Lung (tissue), 12 donors: Measurements from ENCODE around the gene AFDN. TPM values are rescaled to one million over a fixed set of nuclear protein-coding genes. Genes with fewer than 3 reads are reported as not detected.

Source experiments
- ATAC-seq: fragments of 200-7000 bp; cut with Tn5 transposase; one replicate; pipeline ENCODE4 v1.9.1; 2020; ENCODE audit warnings: moderate number of reproducible peaks; ENCODE audit not compliant: insufficient read depth, low FRiP score
- DNase-seq, 3 donors: peaks; one replicate each; pipeline ENCODE4 v3.0.0-alpha.2; 2013 to 2017
- H3K27ac ChIP-seq, 2 donors: one replicate each; pipeline ENCODE4 v1.5.1; 2013; ENCODE audit warnings: mild to moderate bottlenecking in 2 of 2, moderate library complexity in 2 of 2, control low read depth in 1 of 2, inconsistent platforms in 1 of 2, low read depth in 1 of 2, low read length in 1 of 2
- H3K27me3 ChIP-seq, 3 donors: one replicate each; pipeline ENCODE4 v1.5.1; 2013; ENCODE audit warnings: low read length in 2 of 3; ENCODE audit not compliant: control insufficient read depth in 3 of 3, insufficient read depth in 3 of 3
- H3K36me3 ChIP-seq, 4 donors: one replicate each; pipeline ENCODE4 v1.5.1; 2013; ENCODE audit warnings: low read length in 4 of 4, mild to moderate bottlenecking in 1 of 4, moderate library complexity in 1 of 4; ENCODE audit not compliant: control insufficient read depth in 4 of 4, insufficient read depth in 4 of 4
- H3K4me1 ChIP-seq, 5 donors: one replicate each; pipeline ENCODE4 v1.5.1; 2013; ENCODE audit warnings: low read length in 5 of 5, mild to moderate bottlenecking in 2 of 5, moderate library complexity in 1 of 5; ENCODE audit not compliant: control insufficient read depth in 5 of 5, insufficient read depth in 5 of 5
- H3K4me3 ChIP-seq: one replicate; pipeline ENCODE4 v1.5.1; 2013; ENCODE audit warnings: mild to moderate bottlenecking, control low read depth, moderate library complexity
- H3K9ac ChIP-seq, 2 donors: one replicate each; pipeline ENCODE4 v1.5.1; 2013; ENCODE audit warnings: low read length in 2 of 2, control low read depth in 1 of 2; ENCODE audit not compliant: insufficient read depth in 1 of 2
- H3K9me3 ChIP-seq, 4 donors: one replicate each; pipeline ENCODE4 v1.5.1; 2013; ENCODE audit warnings: low read length in 3 of 4, mild to moderate bottlenecking in 1 of 4, moderate library complexity in 1 of 4; ENCODE audit not compliant: control insufficient read depth in 4 of 4, insufficient read depth in 3 of 4
- WGBS, 2 donors: extraction: QIAGEN DNeasy Blood & Tissue Kit; methylation state at CpG; one replicate each; pipeline ENCODE4 v1.1.7; 2013; 5-methylcytosine and 5-hydroxymethylcytosine counted together
- polyA plus RNA-seq, 2 donors: library from polyadenylated mRNA; stranded (reverse); fragments of 200-250 nt; gene quantifications; one replicate each; pipeline ENCODE4 v1.2.1, GENCODE V29; 2013
- total RNA-seq, 2 donors: library from RNA; depleted of rRNA in 1 of 2; stranded (reverse); fragments of >200 nt in 1 of 2; gene quantifications; one replicate each; pipeline ENCODE4 v1.2.1, GENCODE V29; 2014 to 2021
- TF ChIP-seq, protein P1 (sequence below): IDR thresholded peaks from 2 replicates; pipeline ENCODE4 v1.5.1; 2012; ENCODE audit warnings: mild to moderate bottlenecking; ENCODE audit errors: control extremely low read depth, extremely low read depth
- donor health status: control.
- donor health status: control.
- donor health status: Bipolar disorder and iron deficiency.
- donor health status: healthy.
- donor health status: DM: yes; HTN: yes; CAD: no.

AFDN gene
- total and polyA plus RNA-seq, 4 donors: 47.6 to 407 (median 117) TPM

DNA sequence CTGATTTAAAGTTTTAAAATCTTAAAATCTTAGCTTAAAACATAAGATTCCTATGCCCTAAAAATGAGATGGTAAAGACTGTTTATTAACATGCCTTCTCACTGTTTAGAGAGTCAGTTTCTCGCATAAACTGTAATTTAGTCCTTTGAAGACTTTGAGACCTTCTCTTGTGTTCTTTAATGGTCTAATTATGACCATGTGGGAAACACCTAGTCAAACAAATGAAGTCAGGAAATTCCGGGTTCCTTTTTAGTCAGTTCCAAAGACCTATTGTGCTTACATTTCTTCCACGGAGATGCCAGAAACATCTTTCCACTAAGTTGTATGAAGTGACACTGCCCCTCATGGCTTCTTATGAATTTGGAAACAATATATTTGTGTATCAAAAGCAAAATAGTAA, 106.6 kb downstream of the AFDN start:
- ATAC-seq: no peak
- H3K4me3 ChIP-seq: no peak overlapping the region

DNA sequence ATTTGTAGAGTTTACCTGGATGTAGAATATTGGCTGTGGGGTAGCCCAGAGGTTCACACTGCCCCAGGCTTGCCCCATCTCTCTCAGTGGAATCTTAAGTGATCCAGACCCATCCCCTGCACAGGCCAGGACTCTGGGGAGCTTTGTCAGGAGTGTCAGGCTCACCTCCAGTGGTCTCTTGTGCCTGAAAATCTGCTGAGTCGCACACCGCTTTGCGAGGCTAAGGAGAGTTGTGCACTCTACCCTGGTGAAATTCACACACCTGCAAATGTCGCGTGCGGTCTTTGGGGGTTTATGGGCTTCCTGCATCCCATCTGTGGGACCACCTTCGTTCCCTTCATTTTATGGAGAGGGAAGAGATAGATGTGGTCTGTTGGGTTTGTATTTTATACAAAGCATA, 107.1 kb downstream of the AFDN start:
- no peak for DNase-seq
- H3K9ac ChIP-seq: no peak overlapping the region
- WGBS, 2 donors: 90 to 91% methylated on average over 7 of the region's 7 CpGs

More for the DNA sequence above, 106.6 kb downstream of the AFDN start:
- 43 to 58% methylated on average over 3 of the region's 3 CpGs for WGBS, 2 donors
- peak in 2 of 3 donors; percentile 23 to 30 for DNase-seq
- Histone ChIP-seq H3K9ac (no peak overlapping the region), H3K27me3 (no peaks in the 10 kb centered on the region), H3K36me3 (peaks cover 9 to 54% (median 27%) of the 10 kb centered on the region in 4 donors), H3K9me3 (no peaks in the 10 kb centered on the region), H3K4me1 (peaks cover 0 to 15% (median 7%) of the 10 kb centered on the region in 5 donors), H3K27ac (no peak overlapping the region)
- TF ChIP-seq, protein P1, sequence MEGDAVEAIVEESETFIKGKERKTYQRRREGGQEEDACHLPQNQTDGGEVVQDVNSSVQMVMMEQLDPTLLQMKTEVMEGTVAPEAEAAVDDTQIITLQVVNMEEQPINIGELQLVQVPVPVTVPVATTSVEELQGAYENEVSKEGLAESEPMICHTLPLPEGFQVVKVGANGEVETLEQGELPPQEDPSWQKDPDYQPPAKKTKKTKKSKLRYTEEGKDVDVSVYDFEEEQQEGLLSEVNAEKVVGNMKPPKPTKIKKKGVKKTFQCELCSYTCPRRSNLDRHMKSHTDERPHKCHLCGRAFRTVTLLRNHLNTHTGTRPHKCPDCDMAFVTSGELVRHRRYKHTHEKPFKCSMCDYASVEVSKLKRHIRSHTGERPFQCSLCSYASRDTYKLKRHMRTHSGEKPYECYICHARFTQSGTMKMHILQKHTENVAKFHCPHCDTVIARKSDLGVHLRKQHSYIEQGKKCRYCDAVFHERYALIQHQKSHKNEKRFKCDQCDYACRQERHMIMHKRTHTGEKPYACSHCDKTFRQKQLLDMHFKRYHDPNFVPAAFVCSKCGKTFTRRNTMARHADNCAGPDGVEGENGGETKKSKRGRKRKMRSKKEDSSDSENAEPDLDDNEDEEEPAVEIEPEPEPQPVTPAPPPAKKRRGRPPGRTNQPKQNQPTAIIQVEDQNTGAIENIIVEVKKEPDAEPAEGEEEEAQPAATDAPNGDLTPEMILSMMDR: no peak

DNA sequence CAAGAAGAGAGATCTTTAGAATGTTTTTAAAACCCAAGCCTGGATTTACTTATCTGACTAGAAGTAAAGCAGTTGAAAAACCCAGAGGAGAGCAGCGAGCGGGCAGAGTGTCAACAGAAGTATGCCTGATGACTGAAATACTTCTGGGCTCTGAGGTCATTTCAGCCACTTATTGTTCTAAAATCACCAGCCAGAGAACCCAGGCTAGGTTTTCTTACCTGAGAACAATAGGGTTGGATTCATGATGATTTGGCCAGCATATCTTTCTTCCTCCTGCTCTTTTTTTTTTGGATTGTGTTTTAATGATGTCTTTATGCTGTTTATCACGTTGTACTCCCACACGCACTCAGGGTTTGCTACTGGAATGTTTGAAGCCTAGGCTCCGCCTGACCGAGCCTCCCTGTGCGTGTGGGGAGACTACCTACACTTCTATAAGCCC, 107.7 kb downstream of the AFDN start:
- H3K4me3 ChIP-seq: no peak overlapping the region
- H3K9ac ChIP-seq: no peak overlapping the region
- ATAC-seq: no peak

More for the DNA sequence above, 107.1 kb downstream of the AFDN start:
- Histone ChIP-seq H3K9me3 (no peaks in the 10 kb centered on the region), H3K27me3 (no peaks in the 10 kb centered on the region), H3K27ac (peak overlapping the region in 1 of 2 donors; percentile 54), H3K36me3 (peaks cover 7 to 53% (median 22%) of the 10 kb centered on the region in 4 donors), H3K4me3 (no peak overlapping the region), H3K4me1 (peaks cover 0 to 15% (median 7%) of the 10 kb centered on the region in 5 donors)
- TF ChIP-seq, protein P1: no peak
- no peak for ATAC-seq

More for the DNA sequence above, 107.7 kb downstream of the AFDN start:
- peak; percentile 25 to 68 (median 36) for DNase-seq
- Histone ChIP-seq H3K9me3 (no peaks in the 10 kb centered on the region), H3K27ac (peak overlapping the region; percentile 67 to 69), H3K4me1 (peaks cover 0 to 15% (median 7%) of the 10 kb centered on the region in 5 donors), H3K27me3 (no peaks in the 10 kb centered on the region), H3K36me3 (peaks cover 7 to 52% (median 22%) of the 10 kb centered on the region in 4 donors)
- WGBS, 2 donors: 67 to 77% methylated on average over 7 of the region's 7 CpGs
- TF ChIP-seq, protein P1: no peak
